OCI-LY7 (cell line): ENCODE results near the gene LRRC4C. TPM values are rescaled to one million over a fixed set of nuclear protein-coding genes. Genes with fewer than 3 reads are reported as not detected.

ENCODE experiments used
- Bru-seq: library from RNA; stranded (reverse); fragments of 400-500 nt; gene quantifications from one replicate; lab custom pipeline; 2021; lab: Mats Ljungman, UMichigan
- BruChase-seq, 2 experiments: library from RNA; stranded (reverse); fragments of 400-500 nt; gene quantifications; one replicate each; lab custom pipeline; 2021; lab: Mats Ljungman, UMichigan
- BruUV-seq: library from RNA; stranded (reverse); fragments of 400-500 nt; replicated peaks from 2 replicates; lab custom pipeline; 2021; lab: Mats Ljungman, UMichigan
- CTCF ChIA-PET: fragments of 300-600 bp; sonication (Branson Sonifier 250); formaldehyde crosslinking; loops from one replicate; lab custom pipeline; 2022; ENCODE audit warnings: antibody characterized with exemption; ENCODE audit not compliant: unreplicated experiment; lab: Charles Lee
- POLR2A ChIA-PET: fragments of 300-600 bp; sonication (Branson Sonifier 250); formaldehyde crosslinking; loops from one replicate; lab custom pipeline; 2022; ENCODE audit warnings: antibody characterized with exemption; lab: Charles Lee
- DNase-seq: peaks from one replicate; pipeline ENCODE4 v3.0.0-alpha.2; 2015; ENCODE audit warnings: low spot score
- H2AFZ ChIP-seq: fragments of 200-600 bp; sonication (generic), shearing (Covaris generic); 2 replicates; pipeline ENCODE4 v1.6.1; 2014; ENCODE audit warnings: mild to moderate bottlenecking, antibody characterized with exemption, low read length, moderate library complexity
- H3K27ac ChIP-seq: fragments of 200-600 bp; sonication (generic); 2 replicates; pipeline ENCODE4 v1.5.1; 2014; ENCODE audit warnings: mixed run types, low read depth, mild to moderate bottlenecking, moderate library complexity, low read length, inconsistent platforms; ENCODE audit not compliant: poor library complexity, severe bottlenecking
- H3K36me3 ChIP-seq: fragments of 200-600 bp; sonication (generic); 2 replicates; pipeline ENCODE4 v1.6.1; 2014; ENCODE audit warnings: mild to moderate bottlenecking, antibody characterized with exemption, low read length, moderate library complexity, mixed read lengths; ENCODE audit not compliant: insufficient read depth
- H3K4me1 ChIP-seq: fragments of 200-600 bp; sonication (generic); 2 replicates; pipeline ENCODE4 v1.5.1; 2014; ENCODE audit warnings: mild to moderate bottlenecking, low read length; ENCODE audit not compliant: insufficient read depth, poor library complexity, severe bottlenecking
- H3K4me2 ChIP-seq: fragments of 200-600 bp; sonication (generic); 2 replicates; pipeline ENCODE4 v1.6.1; 2014; ENCODE audit warnings: mild to moderate bottlenecking, low read length
- H3K4me3 ChIP-seq: fragments of 200-600 bp; sonication (generic); 2 replicates; pipeline ENCODE4 v1.5.1; 2014; ENCODE audit warnings: mild to moderate bottlenecking, low read depth, low read length; ENCODE audit not compliant: poor library complexity, severe bottlenecking
- H3K79me2 ChIP-seq: fragments of 200-600 bp; sonication (generic); 2 replicates; pipeline ENCODE4 v1.6.1; 2016; ENCODE audit warnings: low read depth, mild to moderate bottlenecking, low read length, moderate library complexity, mixed read lengths; ENCODE audit not compliant: insufficient read depth
- H3K9me2 ChIP-seq: fragments of 200-600 bp; sonication (generic); 2 replicates; pipeline ENCODE4 v1.6.1; 2016; ENCODE audit warnings: mild to moderate bottlenecking, low read length, mixed read lengths; ENCODE audit not compliant: insufficient read depth
- H3K9me3 ChIP-seq: fragments of 200-600 bp; sonication (generic); 2 replicates; pipeline ENCODE4 v1.6.1; 2014; ENCODE audit warnings: mild to moderate bottlenecking, mixed run types, low read length, mixed read lengths
- H4K20me1 ChIP-seq: fragments of 200-600 bp; sonication (generic); 2 replicates; pipeline ENCODE4 v1.6.1; 2014; ENCODE audit warnings: mild to moderate bottlenecking, antibody characterized with exemption, low read length, moderate library complexity, mixed read lengths; ENCODE audit not compliant: insufficient read depth
- EZH2phosphoT487 ChIP-seq: fragments of 200-600 bp; sonication (generic); IDR thresholded peaks from 2 replicates; pipeline ENCODE4 v1.6.1; 2018; ENCODE audit warnings: low read depth, borderline replicate concordance, mild to moderate bottlenecking, mixed run types, antibody characterized with exemption, low read length, moderate library complexity, mixed read lengths
- intact Hi-C: fragments of 100-400 bp; cut with micrococcal nuclease; formaldehyde crosslinking; loops from one replicate; pipeline ENCODE4 v1.10.0; 2022; ENCODE audit not compliant: unreplicated experiment
- long read RNA-seq: library from polyadenylated mRNA; stranded (forward); transcript quantifications from one replicate; pipeline ENCODE4 v2.0.0, GENCODE V29; 2022
- total RNA-seq, 2 experiments: library from RNA; depleted of rRNA in 1 of 2; stranded (reverse); fragments of >200 nt in 1 of 2; shearing (Covaris generic) in 1 of 2; gene quantifications; 2 replicates each; pipeline ENCODE4 v1.2.3, GENCODE V29; 2014 to 2022
- TF ChIP-seq, protein P1 (sequence below): fragments of 200-600 bp; sonication (generic); conservative IDR thresholded peaks from 2 replicates; pipeline ENCODE4 v1.5.1; 2014; ENCODE audit warnings: mild to moderate bottlenecking, antibody characterized with exemption, low read length, moderate library complexity, mixed read lengths

LRRC4C gene
- total RNA-seq (2014; rRNA removed; shearing (Covaris generic)) (not detected in 2 replicates), total RNA-seq (2022) (not detected in 2 replicates), Bru-seq, nascent RNA (not detected), BruChase-seq, experiment 1, labeled RNA remaining after a 6-hour chase (percentile 1 among the genes with signal in this experiment), BruChase-seq, experiment 2, labeled RNA remaining after a 2-hour chase (percentile 0 among the genes with signal in this experiment)
- long read RNA-seq, result 0 reads

DNA sequence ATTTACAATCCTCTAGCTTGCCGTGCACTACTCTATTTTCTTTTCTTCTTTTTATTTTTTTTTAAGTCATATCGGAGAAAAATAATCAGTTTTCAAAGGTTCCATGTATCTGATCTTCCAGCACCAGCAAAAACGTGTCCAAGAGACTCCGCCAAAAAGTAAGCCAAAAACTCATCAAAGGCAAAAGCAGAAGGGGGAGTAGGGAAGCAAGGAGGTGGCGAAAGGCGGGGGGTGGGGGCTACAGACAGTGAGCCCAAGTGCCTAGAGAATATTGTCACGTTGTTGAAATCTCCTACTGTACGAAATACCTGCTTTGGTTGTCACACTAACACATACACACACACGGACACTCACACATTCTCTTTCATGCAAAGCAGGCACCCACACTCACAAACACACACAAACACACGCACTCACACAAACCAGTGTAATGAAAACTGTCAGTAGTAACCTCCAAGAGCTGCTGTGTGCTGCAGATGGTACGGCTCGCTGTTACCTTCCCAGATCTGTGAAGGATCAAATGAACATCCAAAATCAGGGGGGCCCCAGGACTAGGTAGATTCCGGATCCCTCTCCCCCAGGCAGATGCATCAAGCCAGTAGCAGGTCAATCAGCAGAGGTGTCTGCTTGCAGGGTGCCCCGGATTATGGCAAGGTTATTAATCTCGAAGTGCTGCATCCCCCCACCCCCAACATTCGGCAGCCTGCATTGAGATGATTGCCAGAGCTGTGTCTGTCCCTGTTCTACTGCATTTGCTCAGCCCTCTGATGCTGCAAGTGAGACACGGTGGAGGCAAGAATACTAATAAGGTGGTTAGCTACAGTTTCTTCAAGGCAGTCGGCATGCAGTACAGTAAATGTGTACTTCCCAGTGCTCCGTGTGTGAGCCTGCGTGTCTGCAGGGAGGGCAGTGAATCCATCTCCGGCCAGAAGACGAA, at the start of gene LRRC4C:
Gene LRRC4C (minus strand): TSS at position 188 of the 937 bp plus-strand sequence.
- Histone ChIP-seq H3K9me3 (no peaks in the 10 kb centered on the region), H2AFZ (no peak within 1 kb of the TSS), H4K20me1 (no peaks in the 10 kb centered on the region), H3K4me3 (no peak within 1 kb of the TSS), H3K4me2 (no peak within 1 kb of the TSS), H3K79me2 (no peaks in the 10 kb centered on the region), H3K4me1 (no peaks in the 10 kb centered on the region), H3K9me2 (no peaks in the 10 kb centered on the region), H3K36me3 (no peaks in the 10 kb centered on the region), H3K27ac (no peak within 1 kb of the TSS)
- TF ChIP-seq, protein P1, sequence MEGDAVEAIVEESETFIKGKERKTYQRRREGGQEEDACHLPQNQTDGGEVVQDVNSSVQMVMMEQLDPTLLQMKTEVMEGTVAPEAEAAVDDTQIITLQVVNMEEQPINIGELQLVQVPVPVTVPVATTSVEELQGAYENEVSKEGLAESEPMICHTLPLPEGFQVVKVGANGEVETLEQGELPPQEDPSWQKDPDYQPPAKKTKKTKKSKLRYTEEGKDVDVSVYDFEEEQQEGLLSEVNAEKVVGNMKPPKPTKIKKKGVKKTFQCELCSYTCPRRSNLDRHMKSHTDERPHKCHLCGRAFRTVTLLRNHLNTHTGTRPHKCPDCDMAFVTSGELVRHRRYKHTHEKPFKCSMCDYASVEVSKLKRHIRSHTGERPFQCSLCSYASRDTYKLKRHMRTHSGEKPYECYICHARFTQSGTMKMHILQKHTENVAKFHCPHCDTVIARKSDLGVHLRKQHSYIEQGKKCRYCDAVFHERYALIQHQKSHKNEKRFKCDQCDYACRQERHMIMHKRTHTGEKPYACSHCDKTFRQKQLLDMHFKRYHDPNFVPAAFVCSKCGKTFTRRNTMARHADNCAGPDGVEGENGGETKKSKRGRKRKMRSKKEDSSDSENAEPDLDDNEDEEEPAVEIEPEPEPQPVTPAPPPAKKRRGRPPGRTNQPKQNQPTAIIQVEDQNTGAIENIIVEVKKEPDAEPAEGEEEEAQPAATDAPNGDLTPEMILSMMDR, result no peak
- TF ChIP-seq EZH2phosphoT487, result no peak
- intact Hi-C loops, result no loop called here
- ChIA-PET CTCF (no interaction called here), POLR2A (interaction anchor here (0.7 kb wide), 1 partner anchor 1157 kb away, joined by 3 read pairs; no protein-coding TSS in a partner anchor)
- DNase-seq, result no peak
- no TSS peak for BruUV-seq

DNA sequence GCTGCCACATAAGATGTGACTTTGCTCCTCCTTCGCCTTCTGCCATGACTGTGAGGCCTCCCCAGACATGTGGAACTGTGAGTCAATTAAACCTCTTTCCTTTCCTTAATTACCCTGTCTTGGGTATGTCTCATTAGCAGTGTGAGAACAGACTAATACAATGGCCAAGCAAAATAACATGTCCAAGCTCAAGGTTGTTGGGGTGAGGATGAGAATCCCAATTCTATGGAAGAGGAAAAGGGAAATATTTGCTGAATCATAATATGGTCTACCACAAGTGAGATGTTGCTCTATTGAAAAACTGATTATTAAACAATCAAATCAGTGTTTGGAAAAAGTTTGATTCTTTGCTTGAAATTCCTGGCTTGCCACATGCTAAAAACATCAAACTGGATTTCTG, 48.7 kb upstream of the LRRC4C start:
- Histone ChIP-seq H3K79me2 (no peaks in the 10 kb centered on the region), H3K9me3 (no peaks in the 10 kb centered on the region), H3K9me2 (no peaks in the 10 kb centered on the region), H3K4me1 (no peaks in the 10 kb centered on the region), H3K36me3 (no peaks in the 10 kb centered on the region), H4K20me1 (no peaks in the 10 kb centered on the region), H2AFZ (no peak overlapping the region), H3K4me3 (no peak overlapping the region), H3K4me2 (no peak overlapping the region), H3K27ac (no peak overlapping the region)
- intact Hi-C loops, result no loop called here
- CTCF ChIA-PET, result no interaction called here
- POLR2A ChIA-PET, result no interaction called here
- BruUV-seq, result no TSS peak
- TF ChIP-seq, protein P1, result no peak
- TF ChIP-seq EZH2phosphoT487, result no peak
- DNase-seq, result no peak
